ENCODE results near the gene SYT14.
"Not testable (repeated sequence)": the region's sequence is repeated elsewhere in the genome, so short reads cannot be mapped to it uniquely, and the experiment has no call there.

The SYT14 gene

GRCh38 chr1:210143465-210144062 lies 205.5 kb downstream of the SYT14 start:
- in situ Hi-C loops (cut with HindIII; ENCODE audit: low pct_ligation_motif_present, low pct_unique_long_range_greater_than_20kb, low sequenced_read_pairs): no loop called here
- DNase-seq: peak; percentile 84

DNA sequence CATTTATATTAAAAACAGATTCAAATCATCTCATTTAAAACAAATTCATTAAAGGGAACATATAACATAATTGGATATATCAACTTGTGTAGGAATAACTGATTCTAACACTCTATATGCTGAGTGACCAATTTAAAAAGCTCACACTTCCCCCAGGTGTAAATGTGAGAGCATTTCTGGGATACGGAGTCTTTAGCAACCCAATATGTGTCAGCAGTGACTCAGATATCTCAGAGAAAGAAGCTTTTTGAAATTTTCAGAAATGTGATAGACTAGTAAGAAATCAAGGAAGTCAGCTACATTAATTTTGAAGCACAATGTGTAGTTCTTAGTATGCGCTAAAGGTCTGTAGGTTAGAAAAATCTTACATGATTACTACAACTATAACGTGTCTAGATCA lies 206.7 kb downstream of the SYT14 start:
- in situ Hi-C loops (cut with HindIII; ENCODE audit: low pct_ligation_motif_present, low pct_unique_long_range_greater_than_20kb, low sequenced_read_pairs): no loop called here
- DNase-seq: peak; percentile 5

GRCh38 chr1:210151052-210151672 lies 213.1 kb downstream of the SYT14 start:
- in situ Hi-C loops (cut with HindIII; ENCODE audit: low pct_ligation_motif_present, low pct_unique_long_range_greater_than_20kb, low sequenced_read_pairs): no loop called here
- DNase-seq: no peak

DNA sequence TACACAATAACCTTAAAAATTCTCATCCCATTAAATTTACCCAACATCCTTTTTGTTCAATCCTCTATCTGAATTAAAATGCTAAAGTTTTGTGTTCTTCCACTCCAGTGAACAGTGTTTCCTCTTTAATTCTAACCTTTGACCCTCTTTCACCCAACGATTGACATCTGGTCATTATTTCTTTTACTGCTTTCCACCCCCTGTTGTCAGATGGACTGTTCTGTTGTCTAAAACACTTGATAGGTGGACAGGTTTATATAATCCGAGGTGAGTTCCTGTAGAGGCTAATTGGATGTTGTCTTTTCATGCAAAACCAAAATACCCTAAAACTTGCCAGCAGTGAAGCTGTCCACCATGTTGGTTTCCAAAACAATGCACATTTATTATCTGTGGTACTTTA lies 221.2 kb downstream of the SYT14 start:
- in situ Hi-C loops (cut with HindIII; ENCODE audit: low pct_ligation_motif_present, low pct_unique_long_range_greater_than_20kb, low sequenced_read_pairs): no loop called here
- no peak for DNase-seq

- no peak for DNase-seq
- in situ Hi-C loops (cut with HindIII; ENCODE audit: low pct_ligation_motif_present, low pct_unique_long_range_greater_than_20kb, low sequenced_read_pairs): no loop called here
These were observed 232.2 kb downstream of the SYT14 start for GRCh38 chr1:210170220-210170619.

- in situ Hi-C loops (cut with HindIII; ENCODE audit: low pct_ligation_motif_present, low pct_unique_long_range_greater_than_20kb, low sequenced_read_pairs): no loop called here
- no peak for DNase-seq
These were observed 236.1 kb downstream of the SYT14 start for GRCh38 chr1:210174133-210174532.

- DNase-seq: no peak
- in situ Hi-C loops (cut with HindIII; ENCODE audit: low pct_ligation_motif_present, low pct_unique_long_range_greater_than_20kb, low sequenced_read_pairs): no loop called here
These were observed 247.0 kb downstream of the SYT14 start for GRCh38 chr1:210185063-210185462.

DNA sequence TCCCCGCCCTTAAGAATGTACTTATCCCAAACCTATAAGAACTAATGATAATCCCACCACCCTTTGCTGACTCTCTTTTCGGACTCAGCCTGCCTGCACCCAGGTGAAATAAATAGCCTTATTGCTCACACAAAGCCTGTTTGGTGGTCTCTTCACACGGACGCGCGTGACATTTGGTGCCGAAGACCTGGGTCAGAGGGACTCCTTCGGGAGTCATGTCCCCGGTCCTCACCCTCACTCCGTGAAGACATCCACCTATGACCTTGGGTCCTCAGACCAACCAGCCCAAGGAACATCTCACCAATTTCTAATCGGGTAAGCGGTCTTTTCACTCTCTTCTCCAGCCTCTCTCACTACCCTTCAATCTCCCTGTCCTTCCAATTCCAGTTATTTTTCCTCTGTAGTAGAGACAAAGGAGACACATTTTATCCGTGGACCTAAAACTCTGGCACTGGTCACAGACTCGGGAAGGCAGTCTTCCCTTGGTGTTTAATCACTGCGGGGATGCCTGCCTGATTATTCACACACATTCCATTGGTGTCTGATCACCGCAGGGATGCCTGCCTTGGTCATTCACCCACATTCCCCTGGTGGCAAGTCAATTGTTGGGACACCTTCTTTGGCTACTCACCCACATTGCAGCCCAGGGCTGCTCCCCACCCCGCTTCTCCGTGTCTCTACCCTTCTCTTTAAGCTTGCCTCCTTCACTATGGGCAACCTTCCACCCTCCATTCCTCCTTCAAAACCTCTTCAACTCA lies 250.0 kb downstream of the SYT14 start:
- peak; percentile 95 for DNase-seq
- in situ Hi-C loops (cut with HindIII; ENCODE audit: low pct_ligation_motif_present, low pct_unique_long_range_greater_than_20kb, low sequenced_read_pairs): not testable (repeated sequence)

GRCh38 chr1:210189426-210189825 lies 251.4 kb downstream of the SYT14 start:
- in situ Hi-C loops (cut with HindIII; ENCODE audit: low pct_ligation_motif_present, low pct_unique_long_range_greater_than_20kb, low sequenced_read_pairs): no loop called here

GRCh38 chr1:210195635-210196160 lies 257.7 kb downstream of the SYT14 start:
- no peak for DNase-seq
- in situ Hi-C loops (cut with HindIII; ENCODE audit: low pct_ligation_motif_present, low pct_unique_long_range_greater_than_20kb, low sequenced_read_pairs): no loop called here

More at GRCh38 chr1:210189426-210189825, 251.4 kb downstream of the SYT14 start:
- no peak for DNase-seq

- in situ Hi-C loops (cut with HindIII; ENCODE audit: low pct_ligation_motif_present, low pct_unique_long_range_greater_than_20kb, low sequenced_read_pairs); DNase-seq: not testable (repeated sequence)
These were observed 258.2 kb downstream of the SYT14 start for GRCh38 chr1:210196266-210196665.

GRCh38 chr1:210198840-210199239 lies 260.8 kb downstream of the SYT14 start:
- in situ Hi-C loops (cut with HindIII; ENCODE audit: low pct_ligation_motif_present, low pct_unique_long_range_greater_than_20kb, low sequenced_read_pairs): no loop called here
- DNase-seq: no peak

DNA sequence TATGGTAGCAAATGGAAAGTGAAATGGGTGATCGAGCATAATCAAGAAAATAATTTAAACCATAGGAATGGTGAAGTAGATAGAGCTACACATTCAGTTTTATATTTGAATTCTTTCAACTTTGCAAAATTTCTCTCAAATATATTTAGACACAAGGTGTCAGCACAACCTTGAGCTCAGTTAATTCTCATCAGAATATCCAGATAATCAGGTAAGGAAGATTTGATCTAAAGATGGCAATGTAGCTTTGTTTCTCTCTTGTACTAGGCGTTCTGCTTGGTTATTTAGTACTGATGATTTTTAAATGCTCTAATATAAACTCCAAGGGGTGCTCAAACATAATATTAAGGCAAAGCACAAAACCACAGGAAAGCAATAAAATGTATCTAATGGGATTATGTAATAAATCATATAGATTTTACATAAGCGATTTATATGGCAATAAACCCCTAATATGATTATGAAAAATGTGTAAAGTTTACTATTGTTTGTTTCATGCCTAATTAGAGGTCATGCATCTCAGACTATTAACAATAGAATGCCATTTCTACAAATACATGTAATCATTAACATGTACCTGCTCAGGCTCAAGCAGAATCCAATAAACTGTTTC lies 262.2 kb downstream of the SYT14 start:
- DNase-seq: no peak
- in situ Hi-C loops (cut with HindIII; ENCODE audit: low pct_ligation_motif_present, low pct_unique_long_range_greater_than_20kb, low sequenced_read_pairs): no loop called here

GRCh38 chr1:210201681-210202080 lies 263.7 kb downstream of the SYT14 start:
- peak; percentile 51 for DNase-seq

GRCh38 chr1:210207597-210208450 lies 269.8 kb downstream of the SYT14 start:
- in situ Hi-C loops (cut with HindIII; ENCODE audit: low pct_ligation_motif_present, low pct_unique_long_range_greater_than_20kb, low sequenced_read_pairs): no loop called here
- no peak for DNase-seq

More at GRCh38 chr1:210201681-210202080, 263.7 kb downstream of the SYT14 start:
- in situ Hi-C loops (cut with HindIII; ENCODE audit: low pct_ligation_motif_present, low pct_unique_long_range_greater_than_20kb, low sequenced_read_pairs): no loop called here

- in situ Hi-C loops (cut with HindIII; ENCODE audit: low pct_ligation_motif_present, low pct_unique_long_range_greater_than_20kb, low sequenced_read_pairs): no loop called here
- no peak for DNase-seq
These were observed 275.3 kb downstream of the SYT14 start for GRCh38 chr1:210213335-210213734.

- DNase-seq: no peak
- in situ Hi-C loops (cut with HindIII; ENCODE audit: low pct_ligation_motif_present, low pct_unique_long_range_greater_than_20kb, low sequenced_read_pairs): no loop called here
These were observed 276.8 kb downstream of the SYT14 start for GRCh38 chr1:210214573-210215409.

Measured in ACHN (cell line).